Measurements from ENCODE around the gene TMC6.
"Not testable (repeated sequence)": the region's sequence is repeated elsewhere in the genome, so short reads cannot be mapped to it uniquely, and the experiment has no call there.

TMC6 gene

DNA sequence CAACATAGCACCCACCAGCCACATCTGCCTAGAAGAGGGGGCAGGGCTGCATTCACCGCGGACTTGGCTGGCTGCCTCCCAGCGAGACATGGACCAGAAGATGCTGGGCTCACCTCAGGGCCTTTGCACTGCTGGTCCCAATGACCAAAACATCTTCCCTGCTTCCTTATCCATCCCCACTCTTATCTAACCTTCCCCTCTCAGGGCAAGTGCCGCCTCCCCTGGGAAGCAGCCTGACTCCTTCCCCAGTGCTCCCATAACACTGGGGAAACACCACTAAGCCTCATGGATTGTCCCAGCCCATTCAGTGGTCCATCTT, 5.7 kb downstream of the TMC6 start:
- no peak for DNase-seq

DNA sequence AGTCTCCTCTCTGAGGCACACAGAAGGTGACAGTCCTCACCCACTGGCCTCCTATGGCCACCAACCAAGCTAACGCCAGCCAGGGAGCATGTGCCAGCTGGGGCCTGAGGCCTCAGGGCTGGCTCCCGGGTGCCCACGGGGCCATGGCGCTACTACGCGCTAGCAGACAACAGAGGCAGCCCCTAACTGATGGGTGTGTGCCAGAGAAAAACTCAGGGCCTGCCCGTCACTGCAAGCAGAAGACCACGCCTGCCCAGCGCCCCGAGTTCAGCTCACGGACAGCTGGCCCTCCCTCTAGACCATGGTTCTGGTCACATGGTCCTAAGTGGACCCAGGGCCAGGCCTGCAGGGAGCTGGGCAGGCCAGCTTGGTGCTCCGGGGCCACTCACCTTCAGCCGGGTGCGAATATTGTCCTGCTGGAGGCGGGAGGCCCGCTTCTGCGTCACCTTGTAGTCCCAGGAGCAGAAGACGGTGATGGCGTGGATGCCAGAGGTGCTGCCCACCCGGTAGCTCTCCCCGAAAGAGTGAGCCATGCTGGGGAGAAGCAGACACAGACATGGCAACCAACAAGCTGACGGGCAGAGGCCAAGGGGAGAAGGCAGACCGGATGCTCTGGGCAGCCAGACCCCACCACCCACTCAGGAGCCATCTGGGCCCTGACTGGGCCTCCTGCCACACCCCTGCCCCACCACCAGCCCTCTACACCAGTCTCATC, 6.2 kb downstream of the TMC6 start:
- no peak for DNase-seq

DNA sequence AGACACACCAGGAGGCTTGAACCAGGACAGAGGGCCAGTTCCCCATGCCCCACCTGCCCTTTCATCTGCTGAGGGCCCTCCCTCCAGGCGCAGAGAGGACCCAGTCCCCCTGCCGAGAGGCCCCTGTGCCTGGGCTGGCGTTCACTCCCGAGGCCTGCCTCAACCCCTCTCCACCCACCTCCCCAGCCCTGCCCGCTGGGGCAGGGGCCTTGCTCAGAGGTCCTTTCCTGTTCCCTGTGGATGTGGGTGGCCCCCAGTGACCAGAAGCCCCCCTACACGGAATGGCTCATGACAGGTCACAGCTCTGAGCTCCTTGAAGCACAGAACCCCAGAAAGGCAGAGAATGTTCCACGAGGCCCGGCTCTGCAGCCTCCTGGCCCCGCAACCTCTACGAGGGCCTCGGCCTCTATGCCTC, 6.7 kb downstream of the TMC6 start:
- no peak for DNase-seq

DNA sequence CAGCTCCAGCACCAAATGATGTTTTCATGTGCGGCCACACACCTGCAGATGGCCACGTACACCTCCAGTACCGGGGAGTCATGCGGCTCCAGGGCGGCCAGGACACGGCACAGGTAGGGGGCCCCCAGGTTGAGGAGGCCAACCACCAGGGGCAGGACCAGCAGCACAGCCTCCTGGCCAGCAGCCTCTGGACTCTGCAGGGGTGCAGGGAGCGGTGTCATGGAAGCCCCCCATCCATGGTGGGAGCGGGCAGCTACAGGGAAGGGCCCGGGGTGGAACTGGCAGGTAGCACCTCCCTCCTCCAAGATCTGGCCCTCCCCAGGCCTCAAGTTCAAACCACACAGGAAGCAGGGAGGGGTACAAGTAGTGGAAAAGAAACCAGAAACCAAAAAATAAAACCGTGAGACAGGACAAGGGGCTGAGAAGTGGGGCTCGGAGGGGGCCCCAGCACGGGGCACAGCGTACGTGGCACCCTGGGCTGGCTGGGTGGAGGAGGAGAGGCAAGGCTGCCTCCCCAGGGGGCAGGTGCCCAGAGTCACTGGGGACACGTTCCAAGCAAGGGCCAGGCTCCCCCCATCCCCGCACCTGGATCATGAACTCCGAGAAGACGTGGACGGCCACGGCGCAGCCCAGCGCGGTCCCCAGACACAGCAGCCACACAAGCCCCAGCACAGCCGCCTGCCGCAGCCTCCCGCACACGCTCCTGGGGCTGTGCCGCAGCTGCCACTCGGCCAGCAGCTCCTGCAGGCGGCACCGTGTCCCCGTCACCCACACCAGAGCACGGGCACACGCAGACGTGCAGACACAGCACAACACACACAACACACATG, 7.4 kb downstream of the TMC6 start:
- DNase-seq, result no peak

DNA sequence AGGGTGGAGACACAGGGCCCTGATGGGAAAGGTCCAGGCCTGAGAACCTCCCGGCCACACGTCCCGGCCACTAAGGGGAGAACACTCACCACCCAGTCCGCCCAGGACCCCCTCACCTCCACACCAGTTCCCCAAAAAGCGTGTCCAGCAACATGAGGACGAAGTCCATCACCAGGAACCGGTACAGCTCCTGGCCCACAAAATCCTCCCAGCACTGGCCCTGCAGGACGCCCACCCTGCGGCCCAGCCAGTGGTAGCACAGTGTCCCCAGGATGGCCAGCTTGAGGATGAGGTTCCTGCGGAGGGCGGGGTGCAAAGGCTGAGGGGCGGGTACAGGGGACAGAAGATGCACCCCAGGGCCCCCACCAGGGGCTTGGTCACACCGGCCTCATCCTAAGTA, 8.0 kb downstream of the TMC6 start:
- no peak for DNase-seq

DNA sequence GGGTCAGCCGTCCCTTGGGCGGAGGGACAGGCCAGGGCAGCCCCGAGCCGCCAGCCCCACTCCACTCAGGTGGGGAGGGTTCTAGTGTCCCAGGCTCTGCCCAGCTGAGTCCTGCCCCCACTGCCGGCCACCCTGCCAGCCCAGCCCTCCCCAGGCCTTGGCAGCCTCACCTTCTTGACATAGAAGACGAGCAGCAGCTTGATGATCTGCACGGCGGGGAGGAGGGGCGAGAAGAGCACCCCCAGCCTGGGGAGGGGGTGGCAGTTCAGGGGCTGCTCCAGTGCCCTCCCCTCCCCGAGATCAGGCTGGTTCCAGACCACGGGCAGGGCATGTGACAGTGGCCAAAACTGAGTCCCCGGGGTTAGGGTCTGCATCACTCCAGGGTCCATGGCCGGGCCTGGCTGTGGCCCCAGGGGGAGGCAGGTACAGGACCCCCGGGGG, 9.7 kb downstream of the TMC6 start:
- DNase-seq, result no peak

DNA sequence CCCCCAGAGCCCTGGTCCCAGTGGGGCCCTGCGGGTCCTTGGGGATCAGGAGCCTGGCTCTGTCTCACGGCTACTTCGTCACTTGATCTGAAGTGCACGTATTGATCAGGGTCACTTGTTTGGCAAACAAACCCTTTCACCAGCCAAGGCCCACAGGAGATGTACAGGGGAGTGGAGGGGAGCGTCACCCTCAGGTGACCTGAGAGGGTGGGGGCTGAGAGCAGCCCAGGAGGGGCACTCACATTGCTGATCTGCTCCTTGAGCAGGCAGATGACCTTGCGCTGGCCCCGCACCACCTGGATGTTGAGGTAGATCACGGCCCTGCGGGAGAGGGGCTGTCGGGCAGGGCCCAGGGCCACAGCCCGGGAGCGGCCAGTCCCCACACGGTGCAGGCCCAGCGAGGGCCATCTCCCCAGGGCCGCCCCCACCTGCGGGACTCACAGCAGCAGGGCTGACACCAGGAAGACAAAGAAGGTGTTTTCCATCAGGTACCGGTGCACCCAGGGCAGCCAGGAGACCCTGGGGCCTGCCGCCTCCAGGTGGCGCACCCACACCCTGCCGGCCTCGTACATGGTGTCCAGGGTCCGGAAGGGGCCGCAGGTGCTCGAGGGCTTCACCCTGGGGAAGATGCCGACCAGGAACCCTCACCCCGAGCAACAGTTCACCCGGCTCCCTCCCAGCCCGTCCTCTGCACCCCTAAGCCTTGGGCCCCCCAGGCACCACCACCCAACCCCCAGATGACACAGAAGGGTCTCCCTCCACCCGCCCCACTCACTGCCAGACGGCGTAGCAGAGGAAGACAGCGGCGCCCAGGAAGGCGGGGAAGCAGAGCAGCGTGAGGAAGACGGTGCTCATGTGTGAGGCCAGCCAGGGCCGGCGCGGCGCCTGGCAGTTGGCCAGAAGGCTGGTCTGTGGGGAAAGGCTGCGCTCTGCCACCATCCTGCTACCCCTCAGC, 11.3 kb downstream of the TMC6 start:
- peak; percentile 48 for DNase-seq

DNA sequence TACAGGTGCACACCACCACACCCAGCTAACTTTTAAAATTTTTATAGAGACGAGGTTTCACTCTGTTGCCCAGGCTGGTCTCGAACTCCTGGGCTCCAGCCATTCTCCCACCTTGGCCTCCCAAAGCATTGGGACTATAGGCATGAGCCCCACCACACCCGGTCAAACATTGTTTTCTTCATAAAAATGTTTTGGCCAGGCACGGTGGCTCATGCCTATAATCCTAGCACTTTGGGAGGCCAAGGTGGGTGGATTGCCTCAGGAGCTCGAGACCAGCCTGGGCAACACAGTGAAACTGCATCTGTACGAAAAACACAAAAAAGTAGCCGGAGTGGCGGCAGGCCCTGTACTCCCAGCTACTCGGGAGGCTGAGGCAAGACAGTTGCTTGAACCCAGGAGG, 12.1 kb downstream of the TMC6 start:
- DNase-seq, result no peak

DNA sequence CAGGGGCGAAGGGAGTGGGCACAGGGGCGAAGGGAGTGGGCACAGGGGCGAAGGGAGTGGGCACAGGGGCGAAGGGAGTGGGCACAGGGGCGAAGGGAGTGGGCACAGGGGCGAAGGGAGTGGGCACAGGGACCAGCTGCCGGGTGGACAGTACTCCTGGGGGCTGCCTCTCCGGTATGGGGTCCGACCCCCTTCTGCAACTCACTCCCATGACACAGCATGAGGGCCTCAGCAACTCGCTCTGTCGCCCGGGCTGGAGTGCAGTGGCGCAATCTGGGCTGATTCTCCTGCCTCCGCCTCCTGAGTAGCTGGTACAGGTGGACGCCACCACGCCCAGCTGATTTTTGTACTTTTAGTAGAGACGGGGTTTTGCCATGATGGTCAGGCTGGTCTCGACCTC, 12.8 kb downstream of the TMC6 start:
- not testable (repeated sequence) for DNase-seq

DNA sequence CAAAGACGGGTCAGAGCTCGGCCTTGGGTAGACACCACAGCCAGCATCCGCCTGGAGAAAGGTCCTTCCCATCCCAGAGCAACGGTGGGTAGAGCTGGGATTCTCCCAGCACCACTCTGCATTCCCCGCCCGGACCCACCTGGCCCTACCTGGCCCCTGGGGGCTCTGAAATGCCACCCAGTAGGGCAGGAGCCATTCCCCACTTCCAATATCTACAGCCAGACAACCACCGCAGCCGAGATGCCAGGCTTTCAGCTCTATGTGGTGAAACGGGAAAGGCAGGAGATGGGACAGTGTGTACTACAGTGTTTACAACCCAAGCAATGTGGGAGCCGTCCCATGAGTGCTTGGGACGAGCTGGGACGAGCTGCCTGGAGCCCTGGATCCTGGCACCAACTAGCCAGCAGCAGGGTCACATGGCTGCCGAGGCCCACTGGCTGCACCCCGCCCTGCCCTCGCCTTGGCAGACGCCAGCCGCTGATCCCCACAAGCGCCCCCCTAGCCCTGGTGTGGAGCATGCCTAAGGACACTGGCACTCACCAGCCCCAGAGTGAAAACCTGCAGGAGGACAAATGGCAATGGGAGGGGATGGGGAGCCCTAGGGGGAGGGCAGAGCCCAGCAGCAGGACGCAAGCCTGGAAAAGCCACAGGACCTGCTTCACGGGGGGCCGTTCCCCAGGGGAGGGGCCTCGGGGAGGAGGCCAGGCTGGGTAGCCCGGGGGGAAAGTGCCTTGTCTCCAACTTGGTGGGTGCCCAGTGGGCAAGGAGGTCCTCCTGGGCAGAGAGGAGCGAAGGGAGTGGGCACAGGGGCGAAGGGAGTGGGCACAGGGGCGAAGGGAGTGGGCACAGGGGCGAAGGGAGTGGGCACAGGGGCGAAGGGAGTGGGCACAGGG, 13.5 kb downstream of the TMC6 start:
- DNase-seq, result no peak

DNA sequence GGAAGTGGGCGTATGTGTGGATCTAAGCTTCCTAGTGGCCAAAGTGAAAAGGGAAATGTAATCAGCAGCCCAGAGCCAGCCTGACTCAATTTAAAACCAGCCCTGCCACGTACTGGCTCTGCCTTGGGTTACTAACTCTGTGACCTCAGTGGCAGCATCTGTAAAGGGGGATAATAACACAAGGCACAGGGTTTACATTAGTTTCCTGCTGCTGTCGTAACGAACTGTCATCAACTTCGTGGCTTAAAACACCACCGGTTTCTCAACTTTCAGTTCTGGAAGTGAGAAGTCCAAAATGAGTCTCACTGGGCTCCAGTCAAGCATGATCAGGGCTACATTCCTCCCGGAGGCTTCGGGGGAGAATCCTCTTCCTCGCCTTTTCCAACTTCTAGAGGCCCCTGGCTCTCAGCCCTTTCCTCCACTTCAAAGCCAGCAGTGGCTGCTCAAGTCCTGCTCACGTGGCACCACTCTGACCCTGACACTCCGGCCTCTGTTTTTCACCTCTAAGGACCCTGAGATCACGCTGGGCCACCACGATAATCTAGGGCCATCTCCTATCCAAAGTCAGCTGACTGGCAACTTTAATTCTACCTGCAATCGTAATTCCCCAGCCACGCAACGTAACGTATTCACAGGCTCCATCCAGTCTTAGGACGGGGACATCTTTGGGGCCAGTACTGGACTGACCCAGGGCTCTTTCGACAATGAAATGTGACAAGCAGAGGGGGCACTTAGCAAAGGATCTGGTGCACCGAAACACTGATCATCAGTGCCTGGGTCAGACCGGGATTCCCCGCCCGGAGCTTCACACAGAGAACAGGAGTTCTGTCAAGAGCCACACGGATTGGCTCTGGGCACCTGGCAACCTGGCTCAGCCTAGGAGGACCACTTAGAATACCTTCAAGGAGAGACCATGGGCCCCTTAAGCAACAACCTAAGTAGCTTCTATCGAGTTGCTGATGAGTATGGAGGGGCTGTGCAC, 14.5 kb downstream of the TMC6 start:
- no peak for DNase-seq

DNA sequence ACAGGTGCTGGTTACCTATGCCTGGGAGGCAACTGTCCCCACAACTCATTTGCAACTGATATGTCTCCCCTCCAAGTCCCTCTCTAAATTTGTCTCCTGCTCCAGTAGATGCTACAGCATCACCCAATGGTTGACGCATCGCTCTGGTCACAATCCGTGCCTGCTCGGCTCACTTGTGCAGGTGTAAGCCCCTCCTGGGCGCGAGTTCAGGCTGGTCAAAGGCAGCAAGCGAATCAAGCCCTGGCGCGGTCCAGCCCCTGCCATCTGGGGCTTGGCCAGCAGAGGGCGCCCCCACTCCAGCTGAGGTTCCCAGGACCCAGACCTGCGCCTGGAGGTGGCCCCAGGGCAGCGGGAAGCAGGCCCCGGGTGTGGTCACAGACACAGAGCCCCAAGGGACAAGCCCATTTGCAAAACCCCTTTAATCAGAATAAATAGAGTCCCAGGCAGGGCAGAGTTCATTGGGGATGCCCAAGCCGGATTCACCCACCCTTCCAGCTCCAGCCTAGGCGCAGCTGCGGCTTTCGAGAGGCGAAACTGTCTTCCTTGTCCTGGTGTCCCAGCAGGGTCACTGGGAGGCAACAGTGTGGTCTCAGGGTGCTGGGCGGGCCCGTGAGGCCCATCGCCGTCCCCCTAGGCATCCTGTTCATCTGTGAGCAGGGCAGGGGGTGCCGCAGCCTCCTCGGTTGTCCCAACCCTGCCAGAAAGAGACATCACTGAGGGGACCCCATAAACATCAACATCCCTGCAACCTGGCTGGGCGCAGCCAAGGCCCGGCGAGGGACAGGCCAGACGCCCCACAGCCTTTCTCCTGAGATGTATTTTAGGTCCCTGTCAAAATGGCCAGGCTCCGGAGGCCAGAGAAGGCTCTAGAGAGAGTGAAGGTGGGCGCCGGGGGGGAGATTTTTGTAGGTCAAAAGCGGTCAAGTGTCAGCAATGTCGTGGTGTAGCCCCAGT, 15.8 kb downstream of the TMC6 start:
- DNase-seq, result peak; percentile 64

DNA sequence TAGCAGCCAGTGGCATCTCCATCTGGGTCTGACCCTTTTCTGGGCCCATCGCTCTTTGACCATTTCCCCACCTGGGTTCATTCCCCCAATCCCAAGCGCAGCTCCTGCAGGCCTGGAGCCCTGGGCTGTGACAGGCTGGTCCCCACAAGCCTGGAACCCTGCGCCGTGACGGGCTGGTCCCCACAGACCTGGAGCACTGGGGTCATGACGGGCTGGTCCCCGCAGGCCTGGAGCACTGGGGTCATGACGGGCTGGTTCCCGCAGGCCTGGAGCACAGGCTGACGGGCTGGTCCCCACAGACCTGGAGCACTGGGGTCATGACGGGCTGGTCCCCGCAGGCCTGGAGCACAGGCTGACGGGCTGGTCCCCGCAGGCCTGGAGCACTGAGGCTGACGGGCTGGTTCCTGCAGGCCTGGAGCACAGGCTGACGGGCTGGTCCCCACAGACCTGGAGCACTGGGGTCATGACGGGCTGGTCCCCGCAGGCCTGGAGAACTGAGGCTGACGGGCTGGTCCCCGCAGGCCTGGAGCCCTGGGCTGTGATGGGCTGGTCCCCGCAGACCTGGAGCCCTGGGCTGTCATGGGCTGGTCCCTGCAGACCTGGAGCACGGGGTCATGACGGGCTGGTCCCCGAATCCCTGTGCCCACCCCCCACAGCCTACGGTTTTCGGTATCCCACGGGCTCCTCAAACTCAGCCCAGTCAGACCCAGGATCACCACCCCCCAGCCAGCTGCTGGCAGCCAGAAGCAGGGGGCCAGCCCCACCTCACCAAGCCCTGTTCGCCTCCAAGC, 16.6 kb downstream of the TMC6 start:
- no peak for DNase-seq

DNA sequence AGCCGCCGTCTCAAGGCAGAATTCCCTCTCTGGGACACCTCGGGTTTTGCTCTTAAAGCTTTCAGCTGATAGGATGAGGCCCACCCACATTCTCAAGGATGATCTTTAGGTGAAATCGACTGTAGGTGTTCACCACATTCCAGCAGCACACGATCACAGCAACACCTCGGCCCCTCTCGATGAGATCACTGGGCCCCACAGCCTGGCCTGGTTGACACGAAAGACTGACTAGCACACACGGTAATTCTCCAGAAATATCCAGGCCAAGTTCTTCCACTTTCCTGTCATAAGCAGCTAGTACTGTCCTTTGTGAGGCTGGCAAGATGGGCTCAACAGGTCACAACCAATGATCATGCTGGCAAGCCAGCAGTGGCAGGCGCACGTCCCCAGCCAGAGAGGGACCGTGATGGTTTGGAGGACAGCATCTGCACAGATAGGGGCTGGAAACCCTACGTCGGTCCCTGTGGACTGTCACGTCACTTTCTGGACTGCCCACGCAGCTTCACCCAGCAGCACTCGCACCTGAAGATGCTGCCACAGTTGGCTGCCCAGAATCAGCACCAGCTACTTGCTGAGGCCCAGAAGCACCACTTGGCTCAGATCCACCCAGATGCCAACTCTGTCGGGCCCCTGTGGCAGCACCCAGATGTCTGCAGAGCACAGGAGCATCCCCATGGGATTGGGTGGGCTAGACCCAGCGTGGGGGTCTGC, 17.4 kb downstream of the TMC6 start:
- DNase-seq, result no peak

DNA sequence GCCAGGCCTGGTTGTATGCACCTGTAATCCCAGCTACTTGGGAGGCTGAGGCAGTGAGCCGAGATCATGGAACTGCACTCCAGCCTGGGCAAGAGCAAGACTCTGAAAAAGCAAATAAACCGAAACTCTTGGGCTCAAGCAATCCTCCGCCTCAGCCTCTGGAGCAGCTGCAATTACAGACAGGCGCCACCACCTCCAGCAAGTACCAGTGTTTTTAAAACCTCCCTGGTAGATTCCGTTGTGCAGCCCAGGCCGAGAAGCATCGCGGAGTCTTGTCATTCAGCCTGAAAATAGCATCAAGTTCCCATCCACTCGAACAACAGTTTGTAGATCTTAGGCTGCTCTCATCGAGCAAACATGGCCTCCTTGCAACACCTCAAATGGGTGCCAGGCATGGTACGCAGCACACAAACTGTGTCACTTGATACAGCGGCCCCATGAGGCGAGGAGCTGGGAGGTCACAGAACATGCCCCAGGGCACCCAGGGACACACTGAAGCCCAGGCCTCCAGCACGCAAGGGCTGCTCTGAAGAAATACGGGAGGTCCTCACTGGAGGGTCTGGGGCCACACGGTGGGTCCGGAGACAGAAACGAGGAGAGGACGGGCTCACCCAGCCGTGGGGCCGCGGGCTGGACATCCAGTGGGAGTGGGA, 18.1 kb downstream of the TMC6 start:
- no peak for DNase-seq

DNA sequence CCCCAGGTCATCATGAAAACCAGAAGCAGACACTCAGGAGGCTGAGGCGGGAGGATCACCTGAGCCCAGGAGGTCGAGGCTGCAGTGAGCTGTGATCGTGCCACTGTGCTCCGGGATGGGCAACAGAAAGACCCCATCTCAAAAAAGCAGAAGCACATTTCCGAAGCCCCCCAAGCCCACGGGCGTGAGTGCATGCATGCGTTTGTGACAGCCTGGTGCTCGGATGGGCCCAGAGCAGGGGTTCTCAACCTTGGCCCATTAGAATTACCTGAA, 19.1 kb downstream of the TMC6 start:
- DNase-seq, result no peak

DNA sequence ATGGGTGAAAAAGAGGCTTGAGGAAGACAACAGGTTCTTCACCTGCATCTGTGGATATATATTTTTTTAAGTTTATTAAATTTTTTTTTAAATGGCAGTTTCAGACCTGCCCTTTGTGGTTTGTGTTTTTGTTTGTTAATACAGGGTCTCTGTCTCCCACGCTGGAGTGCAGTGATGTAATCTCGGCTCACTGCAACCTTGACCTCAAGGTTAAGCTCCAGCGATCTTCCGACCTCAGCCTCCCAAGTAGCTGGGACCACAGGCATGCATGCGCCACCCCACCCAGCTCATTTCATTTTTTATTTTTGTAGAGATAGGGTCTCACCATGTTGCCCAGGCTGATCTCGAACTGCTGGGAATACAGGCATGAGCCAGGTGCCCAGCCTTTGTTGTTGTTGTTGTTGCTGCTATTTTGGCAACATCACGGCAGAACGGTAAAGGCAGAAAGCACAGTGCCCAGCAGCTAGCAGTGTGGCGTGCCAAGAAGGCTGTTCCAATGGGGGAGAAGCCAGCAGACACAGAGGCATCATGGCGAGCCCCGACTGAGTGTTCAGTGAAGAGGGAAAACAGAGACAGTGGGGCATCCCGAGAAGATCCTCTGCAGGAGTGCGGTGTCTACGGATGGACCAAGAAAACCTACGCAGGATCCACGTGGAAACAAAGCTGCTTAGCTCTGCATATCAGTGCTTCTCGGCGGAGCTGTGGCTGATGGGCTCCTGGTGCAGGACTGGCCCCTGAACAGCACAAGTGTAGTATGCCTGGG, 19.6 kb downstream of the TMC6 start:
- DNase-seq, result no peak

Measured in NCI-H1436 (cell line).